GM19455 (cell line): ENCODE results near the gene ITPR1.
"Not testable (repeated sequence)": the region's sequence is repeated elsewhere in the genome, so short reads cannot be mapped to it uniquely, and the experiment has no call there.

ENCODE experiments used
- ATAC-seq: cut with Tn5 transposase; IDR thresholded peaks from one replicate; pipeline ENCODE4 v1.9.1; 2021; ENCODE audit not compliant: unreplicated experiment

The ITPR1 gene

GRCh38 chr3:4753073-4753691 lies 260.0 kb downstream of the ITPR1 start:
- ATAC-seq = no peak

- ATAC-seq = peak; percentile 80
Observed at GRCh38 chr3:4754180-4755086, 261.3 kb downstream of the ITPR1 start.

- ATAC-seq = no peak
Observed at GRCh38 chr3:4755566-4755965, 262.4 kb downstream of the ITPR1 start.

GRCh38 chr3:4756057-4756775 lies 263.1 kb downstream of the ITPR1 start:
- ATAC-seq = no peak

GRCh38 chr3:4756855-4757574 lies 263.9 kb downstream of the ITPR1 start:
- no peak for ATAC-seq

- ATAC-seq = no peak
Observed at GRCh38 chr3:4757575-4758248, 264.6 kb downstream of the ITPR1 start.

- ATAC-seq = no peak
Observed at GRCh38 chr3:4758249-4758860, 265.2 kb downstream of the ITPR1 start.

GRCh38 chr3:4758957-4759656 lies 266.0 kb downstream of the ITPR1 start:
- ATAC-seq = no peak

GRCh38 chr3:4759689-4760312 lies 266.7 kb downstream of the ITPR1 start:
- no peak for ATAC-seq

- ATAC-seq = no peak
Observed at GRCh38 chr3:4761759-4762158, 268.6 kb downstream of the ITPR1 start.

- ATAC-seq = not testable (repeated sequence)
Observed at GRCh38 chr3:4762481-4763230, 269.5 kb downstream of the ITPR1 start.

GRCh38 chr3:4763604-4764247 lies 270.6 kb downstream of the ITPR1 start:
- no peak for ATAC-seq

- no peak for ATAC-seq
Observed at GRCh38 chr3:4765212-4765611, 272.1 kb downstream of the ITPR1 start.

GRCh38 chr3:4766263-4766662 lies 273.1 kb downstream of the ITPR1 start:
- no peak for ATAC-seq

- no peak for ATAC-seq
Observed at GRCh38 chr3:4766716-4767499, 273.8 kb downstream of the ITPR1 start.

GRCh38 chr3:4768021-4768420 lies 274.9 kb downstream of the ITPR1 start:
- ATAC-seq = no peak

GRCh38 chr3:4768521-4768920 lies 275.4 kb downstream of the ITPR1 start:
- ATAC-seq = no peak
